Activated CD8-positive, alpha-beta memory T cell treated with anti-CD3 and anti-CD28 coated beads, Interleukin-2, amount 10 ng/mL, durations not matched to agents 7 days and 5 days (primary cell): Measurements from ENCODE around the gene MATN3. TPM values are rescaled to one million over a fixed set of nuclear protein-coding genes. Genes with fewer than 3 reads are reported as not detected.
A peak's percentile ranks its signal among the peaks of the same experiment; 100 is the strongest.
"Not testable (repeated sequence)": the region's sequence is repeated elsewhere in the genome, so short reads cannot be mapped to it uniquely, and the experiment has no call there.

Source experiments
- ATAC-seq: fragments of 150-1000 bp; cut with Tn5 transposase; one replicate; pipeline ENCODE4 v1.10.0; 2021; ENCODE audit warnings: moderate library complexity
- CTCF ChIA-PET: fragments of 350-600 bp; sonication (Branson Sonifier 250); formaldehyde crosslinking; loops from one replicate; lab custom pipeline; 2021; ENCODE audit warnings: antibody characterized with exemption; lab: Charles Lee
- DNase-seq: peaks from one replicate; pipeline ENCODE4 v3.0.0-alpha.2; 2020
- H3K27ac Mint-ChIP-seq: one replicate; pipeline ENCODE4 v1.8.0; 2021; ENCODE audit warnings: mild to moderate bottlenecking, mixed read lengths
- H3K27me3 Mint-ChIP-seq: one replicate; pipeline ENCODE4 v1.8.0; 2021; ENCODE audit warnings: mixed read lengths
- H3K36me3 Mint-ChIP-seq: one replicate; pipeline ENCODE4 v1.8.0; 2021; ENCODE audit warnings: mild to moderate bottlenecking, mixed read lengths
- H3K4me1 Mint-ChIP-seq: one replicate; pipeline ENCODE4 v1.8.0; 2021; ENCODE audit warnings: mixed read lengths
- H3K4me3 Mint-ChIP-seq: one replicate; pipeline ENCODE4 v1.8.0; 2021; ENCODE audit warnings: mild to moderate bottlenecking, moderate library complexity, mixed read lengths
- H3K9me3 Mint-ChIP-seq: one replicate; pipeline ENCODE4 v1.8.0; 2022; ENCODE audit warnings: low read depth, mixed read lengths
- total RNA-seq, 2 experiments: library from RNA; stranded (reverse); gene quantifications; one replicate each; pipeline ENCODE4 v1.2.3, GENCODE V29; 2021

Gene MATN3
- total RNA-seq, 2 experiments from 2014 or later, result not detected

- CTCF ChIA-PET, result interaction anchor here (0.9 to 3.1 kb wide), 2 partner anchors 35 to 36 kb away, joined by 3 to 13 read pairs; no protein-coding TSS in a partner anchor
- H3K27me3 Mint-ChIP-seq, result peaks cover 5% of the 10 kb centered on the region
- H3K4me3 Mint-ChIP-seq, result no peak overlapping the region
- H3K4me1 Mint-ChIP-seq, result peaks cover 26% of the 10 kb centered on the region
- DNase-seq (peak; percentile 61), ATAC-seq (no peak)
- no peaks in the 10 kb centered on the region for H3K9me3 Mint-ChIP-seq
- H3K27ac Mint-ChIP-seq, result no peak overlapping the region
- H3K36me3 Mint-ChIP-seq, result peaks cover 2% of the 10 kb centered on the region
Measured at GRCh38 chr2:20050104-20050645, 37.7 kb upstream of the MATN3 start.

DNA sequence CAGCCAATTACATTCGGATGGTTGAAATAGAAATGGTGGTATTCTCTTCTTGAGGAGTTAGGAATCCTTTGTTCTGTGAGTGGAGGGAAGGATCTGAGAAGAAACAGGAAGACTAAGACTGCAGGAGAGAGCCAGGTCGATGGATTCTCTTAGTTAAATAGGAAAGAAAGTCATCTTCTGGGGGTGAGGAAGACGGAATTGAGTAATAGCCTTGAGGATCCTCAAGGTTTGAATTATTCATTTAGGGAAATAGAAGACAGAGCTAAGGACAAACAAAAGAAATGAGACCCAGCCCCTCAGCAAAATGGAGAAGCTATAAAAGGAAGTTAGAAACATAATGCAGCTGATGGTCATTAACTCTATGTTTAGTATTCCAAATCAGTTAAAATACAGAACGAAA is 37.2 kb upstream of the MATN3 start:
- Mint-ChIP-seq H3K36me3 (peaks cover 2% of the 10 kb centered on the region), H3K27me3 (no peaks in the 10 kb centered on the region), H3K27ac (no peak overlapping the region), H3K9me3 (no peaks in the 10 kb centered on the region), H3K4me3 (no peak overlapping the region), H3K4me1 (peaks cover 26% of the 10 kb centered on the region)
- CTCF ChIA-PET, result interaction anchor here (0.6 to 2.0 kb wide), 3 partner anchors 12 to 34 kb away, joined by 3 to 5 read pairs (median 4); no protein-coding TSS in a partner anchor
- ATAC-seq (no peak), DNase-seq (no peak)

DNA sequence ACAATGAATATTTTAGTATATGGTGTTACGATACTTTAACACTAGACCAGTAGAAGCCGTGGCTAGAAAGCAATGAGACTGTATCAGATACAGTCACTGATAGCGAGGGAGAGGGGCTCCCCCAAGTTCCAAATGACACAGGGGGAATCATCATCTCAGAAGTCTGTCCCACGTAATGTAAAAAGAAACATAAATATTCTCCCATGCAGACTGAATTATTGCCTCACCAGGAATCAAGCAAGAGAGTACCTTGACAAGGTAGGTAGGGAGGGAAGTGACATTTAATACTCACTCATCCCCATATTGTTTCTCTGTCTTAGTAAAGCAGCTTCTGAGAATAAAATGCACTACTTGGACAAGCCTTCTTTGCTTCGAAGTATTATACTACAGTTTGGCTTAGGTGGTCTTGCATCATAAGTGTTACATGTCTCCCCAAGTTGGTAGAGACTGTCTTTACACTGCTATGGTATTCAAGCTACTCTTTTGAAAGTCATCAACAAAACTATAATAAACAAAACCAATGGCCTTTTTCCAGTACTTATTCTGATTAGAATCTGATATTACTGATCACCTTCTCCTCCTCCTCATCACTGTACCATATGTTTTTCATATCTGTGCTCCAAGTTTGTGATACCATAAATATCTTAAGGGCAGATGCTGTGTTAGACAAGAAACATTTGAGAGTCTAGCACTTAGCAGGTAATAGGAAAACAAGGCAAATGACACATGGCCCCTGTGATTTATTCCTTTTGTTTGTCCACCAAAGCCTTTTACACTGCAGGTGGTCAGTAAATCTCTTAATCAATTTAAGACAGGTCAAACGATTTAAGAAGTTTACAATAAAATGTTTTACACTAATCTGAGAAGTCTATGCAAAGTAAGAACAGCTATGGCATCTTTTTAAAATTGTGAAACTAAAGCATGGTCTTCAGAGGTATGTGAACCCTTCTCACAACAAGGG is 36.3 kb upstream of the MATN3 start:
- no peak for ATAC-seq
- Mint-ChIP-seq H3K4me3 (peak overlapping the region; percentile 0), H3K4me1 (peaks cover 26% of the 10 kb centered on the region), H3K36me3 (peaks cover 2% of the 10 kb centered on the region), H3K27me3 (no peaks in the 10 kb centered on the region), H3K9me3 (no peaks in the 10 kb centered on the region), H3K27ac (no peak overlapping the region)
- CTCF ChIA-PET, result interaction anchor here (0.6 to 2.0 kb wide), 6 partner anchors 11 to 33 kb away, joined by 3 to 6 read pairs (median 4); no protein-coding TSS in a partner anchor
- DNase-seq, result no peak

DNA sequence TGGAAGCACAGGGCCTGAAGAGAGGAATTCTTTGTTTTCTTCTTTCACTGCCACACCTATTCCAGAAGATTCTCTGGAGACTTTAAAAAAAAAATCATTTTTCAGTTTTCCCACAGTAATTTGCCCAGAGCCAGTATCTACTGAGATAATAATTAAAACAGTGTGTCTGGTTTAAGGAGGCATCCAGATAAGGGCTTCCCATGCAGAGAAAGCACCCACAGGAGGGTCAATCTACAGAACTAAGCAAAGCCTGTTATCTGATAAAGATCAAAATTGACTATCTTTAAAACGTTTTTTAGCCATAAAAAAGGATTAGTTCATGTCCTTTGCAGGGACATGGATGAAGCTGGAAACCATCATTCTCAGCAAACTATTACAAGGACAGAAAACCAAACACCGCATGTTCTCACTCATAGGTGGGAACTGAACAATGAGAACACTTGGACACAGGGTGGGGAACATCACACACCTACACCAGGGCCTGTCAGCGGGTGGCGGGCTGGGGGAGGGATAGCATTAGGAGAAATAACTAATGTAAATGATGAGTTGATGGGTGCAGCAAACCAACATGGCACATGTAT is 33.3 kb upstream of the MATN3 start:
- H3K27ac Mint-ChIP-seq, ATAC-seq, H3K36me3 Mint-ChIP-seq, H3K9me3 Mint-ChIP-seq, CTCF ChIA-PET, H3K4me3 Mint-ChIP-seq, H3K27me3 Mint-ChIP-seq, DNase-seq: not testable (repeated sequence)
- H3K4me1 Mint-ChIP-seq, result peaks cover 26% of the 10 kb centered on the region

- peaks cover 18% of the 10 kb centered on the region for H3K4me1 Mint-ChIP-seq
- ATAC-seq (no peak), DNase-seq (no peak)
- H3K9me3 Mint-ChIP-seq, result no peaks in the 10 kb centered on the region
- CTCF ChIA-PET, result no interaction called here
- no peak overlapping the region for H3K27ac Mint-ChIP-seq
- H3K4me3 Mint-ChIP-seq, result no peak overlapping the region
- H3K27me3 Mint-ChIP-seq, result no peaks in the 10 kb centered on the region
- peaks cover 8% of the 10 kb centered on the region for H3K36me3 Mint-ChIP-seq
Measured at GRCh38 chr2:20044778-20045177, 32.3 kb upstream of the MATN3 start.

- DNase-seq, result no peak
- Mint-ChIP-seq H3K4me1 (no peaks in the 10 kb centered on the region), H3K36me3 (peaks cover 18% of the 10 kb centered on the region), H3K9me3 (no peaks in the 10 kb centered on the region), H3K27me3 (no peaks in the 10 kb centered on the region), H3K27ac (no peak overlapping the region), H3K4me3 (no peak overlapping the region)
- CTCF ChIA-PET, result interaction anchor here (1.2 kb wide), 1 partner anchor 87 kb away, joined by 4 read pairs; no protein-coding TSS in a partner anchor
- no peak for ATAC-seq
Measured at GRCh38 chr2:20042531-20042930, 30.1 kb upstream of the MATN3 start.

- Mint-ChIP-seq H3K27ac (no peak overlapping the region), H3K4me1 (peaks cover 7% of the 10 kb centered on the region), H3K36me3 (peaks cover 29% of the 10 kb centered on the region), H3K27me3 (no peaks in the 10 kb centered on the region), H3K9me3 (no peaks in the 10 kb centered on the region), H3K4me3 (no peak overlapping the region)
- ATAC-seq (no peak), DNase-seq (no peak)
- CTCF ChIA-PET, result no interaction called here
Measured at GRCh38 chr2:20040489-20041172, 28.2 kb upstream of the MATN3 start.

DNA sequence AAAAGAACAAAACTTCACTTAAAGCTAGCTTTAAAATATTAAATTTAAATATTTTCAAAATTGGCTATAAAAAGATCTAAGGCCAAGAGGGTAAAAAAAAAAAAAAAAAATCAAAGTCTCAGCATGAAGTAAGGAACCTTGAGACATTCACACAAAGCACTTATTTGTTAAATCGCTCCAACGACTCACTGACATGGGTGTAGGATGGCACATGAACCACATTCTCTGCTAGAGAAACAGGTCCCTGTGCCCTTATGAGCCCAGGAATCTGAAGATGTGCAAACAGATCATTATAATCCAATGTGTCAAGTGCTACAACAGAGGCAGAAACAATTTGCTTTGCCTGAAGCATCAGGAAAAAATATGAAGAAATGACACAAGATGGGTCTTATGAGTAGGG is 25.2 kb upstream of the MATN3 start:
- no peak for ATAC-seq
- H3K4me3 Mint-ChIP-seq, result no peak overlapping the region
- H3K9me3 Mint-ChIP-seq, result no peaks in the 10 kb centered on the region
- H3K4me1 Mint-ChIP-seq, result peaks cover 7% of the 10 kb centered on the region
- H3K27ac Mint-ChIP-seq, result no peak overlapping the region
- no peak for DNase-seq
- H3K36me3 Mint-ChIP-seq, result peaks cover 46% of the 10 kb centered on the region
- CTCF ChIA-PET, result interaction anchor here (1.2 to 3.4 kb wide), 4 partner anchors 11 to 48 kb away, joined by 3 to 12 read pairs (median 4); partner anchors contain the start of genes LAPTM4A and WDR35
- no peaks in the 10 kb centered on the region for H3K27me3 Mint-ChIP-seq

- Mint-ChIP-seq H3K9me3 (no peaks in the 10 kb centered on the region), H3K36me3 (peaks cover 57% of the 10 kb centered on the region), H3K27me3 (no peaks in the 10 kb centered on the region), H3K27ac (peak overlapping the region; percentile 61), H3K4me1 (peaks cover 7% of the 10 kb centered on the region), H3K4me3 (no peak overlapping the region)
- DNase-seq (no peak), ATAC-seq (no peak)
- CTCF ChIA-PET, result interaction anchor here (1.3 to 1.9 kb wide), 3 partner anchors 22 to 189 kb away, joined by 3 to 4 read pairs (median 4); partner anchors contain the start of gene SDC1
Measured at GRCh38 chr2:20035955-20036666, 23.6 kb upstream of the MATN3 start.

- no peaks in the 10 kb centered on the region for H3K27me3 Mint-ChIP-seq
- ATAC-seq, result no peak
Measured at GRCh38 chr2:20034821-20035220, 22.4 kb upstream of the MATN3 start.

DNA sequence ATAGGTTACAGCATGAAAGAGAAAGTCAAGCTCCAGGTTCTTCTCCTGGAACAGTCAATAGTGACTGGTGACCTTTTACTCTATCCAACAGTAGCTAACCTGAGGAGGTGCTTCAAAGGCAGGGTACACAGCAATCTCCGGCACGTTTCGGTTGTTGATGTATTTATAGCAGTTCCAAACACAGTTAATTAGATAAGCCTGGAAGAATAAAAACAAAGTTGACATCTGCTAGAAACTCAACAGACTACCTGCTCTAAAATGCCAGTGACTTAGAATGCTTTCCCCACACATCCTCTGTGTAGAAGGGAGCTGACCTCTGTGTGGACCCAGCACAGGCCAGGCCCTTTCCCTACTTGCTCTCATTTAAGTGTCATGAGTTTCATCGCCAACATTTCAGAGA is 21.8 kb upstream of the MATN3 start:
- no peak for DNase-seq
- CTCF ChIA-PET, result interaction anchor here (0.9 kb wide), 1 partner anchor 19 kb away, joined by 3 read pairs; no protein-coding TSS in a partner anchor
- H3K27ac Mint-ChIP-seq, result no peak overlapping the region
- no peaks in the 10 kb centered on the region for H3K9me3 Mint-ChIP-seq
- no peak for ATAC-seq
- H3K27me3 Mint-ChIP-seq, result no peaks in the 10 kb centered on the region
- peaks cover 67% of the 10 kb centered on the region for H3K36me3 Mint-ChIP-seq
- peaks cover 7% of the 10 kb centered on the region for H3K4me1 Mint-ChIP-seq
- no peak overlapping the region for H3K4me3 Mint-ChIP-seq

More at GRCh38 chr2:20034821-20035220, 22.4 kb upstream of the MATN3 start:
- no peak overlapping the region for H3K4me3 Mint-ChIP-seq
- H3K36me3 Mint-ChIP-seq, result peaks cover 61% of the 10 kb centered on the region
- no peak for DNase-seq
- H3K4me1 Mint-ChIP-seq, result peaks cover 7% of the 10 kb centered on the region
- no peak overlapping the region for H3K27ac Mint-ChIP-seq
- no peaks in the 10 kb centered on the region for H3K9me3 Mint-ChIP-seq
- CTCF ChIA-PET, result interaction anchor here (1.3 to 1.9 kb wide), 3 partner anchors 21 to 190 kb away, joined by 3 to 4 read pairs (median 4); partner anchors contain the start of gene SDC1

DNA sequence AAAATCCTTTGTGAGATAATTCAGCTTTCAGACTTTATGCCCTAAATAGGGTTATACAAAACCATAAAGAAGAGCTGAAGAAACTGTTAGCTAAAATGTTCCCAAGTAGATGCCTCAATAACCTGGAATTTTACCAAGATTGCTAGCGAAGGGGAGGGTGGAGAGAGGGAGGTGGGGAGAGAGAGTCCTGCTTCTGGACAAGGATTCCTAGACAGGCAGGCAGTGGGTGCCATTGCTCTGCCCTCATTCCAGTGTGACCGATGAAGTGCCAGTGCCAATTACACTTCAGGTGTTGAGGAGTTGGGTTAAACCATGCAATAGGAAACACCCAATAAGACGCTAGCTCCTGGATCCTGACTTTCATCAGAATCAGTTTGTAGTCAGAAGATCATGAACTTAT is 20.9 kb upstream of the MATN3 start:
- peaks cover 72% of the 10 kb centered on the region for H3K36me3 Mint-ChIP-seq
- H3K4me3 Mint-ChIP-seq, result no peak overlapping the region
- no peak for ATAC-seq
- no peak overlapping the region for H3K27ac Mint-ChIP-seq
- no peaks in the 10 kb centered on the region for H3K27me3 Mint-ChIP-seq
- CTCF ChIA-PET, result no interaction called here
- DNase-seq, result no peak
- H3K4me1 Mint-ChIP-seq, result peaks cover 7% of the 10 kb centered on the region
- H3K9me3 Mint-ChIP-seq, result no peaks in the 10 kb centered on the region
